ENCODE data around the gene PGBD5.

PGBD5 gene

DNA sequence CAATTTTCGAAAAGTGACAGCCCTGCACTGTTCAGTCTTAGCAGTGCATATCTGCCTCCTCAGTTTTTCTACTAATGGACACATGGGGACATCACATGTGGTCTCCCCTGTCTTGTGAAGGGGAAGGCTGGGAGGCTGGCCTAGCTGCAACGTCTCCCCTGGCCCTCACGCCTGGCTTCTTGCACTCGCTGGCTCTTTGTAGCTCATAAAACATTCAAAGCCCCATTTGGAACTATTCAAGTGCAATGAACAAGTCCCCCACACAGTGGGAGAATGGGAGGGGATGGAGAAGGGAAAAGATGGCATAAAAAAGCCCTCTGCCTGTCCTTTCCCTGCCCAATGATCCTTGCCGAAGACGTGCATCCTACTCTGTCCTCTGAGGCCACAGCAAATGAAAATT lies 73.6 kb downstream of the PGBD5 start:
- no peak overlapping the region for H3K27ac ChIP-seq
- H3K36me3 ChIP-seq: no peaks in the 10 kb centered on the region
- no peak overlapping the region for H3K4me3 ChIP-seq (ENCODE audit: low read depth in 1 of 2, low read length in 1 of 2)
- TF ChIP-seq, protein P1, sequence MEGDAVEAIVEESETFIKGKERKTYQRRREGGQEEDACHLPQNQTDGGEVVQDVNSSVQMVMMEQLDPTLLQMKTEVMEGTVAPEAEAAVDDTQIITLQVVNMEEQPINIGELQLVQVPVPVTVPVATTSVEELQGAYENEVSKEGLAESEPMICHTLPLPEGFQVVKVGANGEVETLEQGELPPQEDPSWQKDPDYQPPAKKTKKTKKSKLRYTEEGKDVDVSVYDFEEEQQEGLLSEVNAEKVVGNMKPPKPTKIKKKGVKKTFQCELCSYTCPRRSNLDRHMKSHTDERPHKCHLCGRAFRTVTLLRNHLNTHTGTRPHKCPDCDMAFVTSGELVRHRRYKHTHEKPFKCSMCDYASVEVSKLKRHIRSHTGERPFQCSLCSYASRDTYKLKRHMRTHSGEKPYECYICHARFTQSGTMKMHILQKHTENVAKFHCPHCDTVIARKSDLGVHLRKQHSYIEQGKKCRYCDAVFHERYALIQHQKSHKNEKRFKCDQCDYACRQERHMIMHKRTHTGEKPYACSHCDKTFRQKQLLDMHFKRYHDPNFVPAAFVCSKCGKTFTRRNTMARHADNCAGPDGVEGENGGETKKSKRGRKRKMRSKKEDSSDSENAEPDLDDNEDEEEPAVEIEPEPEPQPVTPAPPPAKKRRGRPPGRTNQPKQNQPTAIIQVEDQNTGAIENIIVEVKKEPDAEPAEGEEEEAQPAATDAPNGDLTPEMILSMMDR (IDR thresholded peaks at IDR 0.05): no peak
- H3K27me3 ChIP-seq: no peaks in the 10 kb centered on the region
- no peaks in the 10 kb centered on the region for H3K4me1 ChIP-seq (ENCODE audit: control insufficient read depth in 1 of 2, insufficient read depth in 1 of 2, low read depth in 1 of 2, low read length in 1 of 2)
- no peaks in the 10 kb centered on the region for H3K9me3 ChIP-seq

DNA sequence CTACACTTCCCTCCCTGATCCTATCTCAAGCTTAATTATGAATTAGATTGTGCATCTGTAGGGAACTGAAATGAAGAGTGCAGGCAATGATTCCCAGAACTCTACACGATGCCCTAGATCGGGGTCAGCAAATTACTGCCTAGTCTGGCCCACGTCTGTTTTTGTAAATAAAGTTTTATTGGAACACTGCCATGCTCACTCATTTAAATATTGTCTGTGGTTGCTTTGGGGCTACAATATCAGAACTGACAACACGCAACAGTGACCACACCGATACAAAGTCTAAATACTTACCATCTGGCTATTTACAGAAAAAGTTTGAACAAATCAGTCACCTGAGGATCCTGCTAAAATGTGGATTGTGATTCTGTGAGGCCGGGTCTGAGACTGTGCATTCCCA lies 74.1 kb downstream of the PGBD5 start:
- no peaks in the 10 kb centered on the region for H3K4me1 ChIP-seq (ENCODE audit: control insufficient read depth in 1 of 2, insufficient read depth in 1 of 2, low read depth in 1 of 2, low read length in 1 of 2)
- H3K27me3 ChIP-seq: no peaks in the 10 kb centered on the region
- TF ChIP-seq, protein P1 (IDR thresholded peaks at IDR 0.05): no peak
- no peaks in the 10 kb centered on the region for H3K36me3 ChIP-seq
- H3K9me3 ChIP-seq: no peaks in the 10 kb centered on the region
- no peak overlapping the region for H3K4me3 ChIP-seq (ENCODE audit: low read depth in 1 of 2, low read length in 1 of 2)
- H3K27ac ChIP-seq: no peak overlapping the region

DNA sequence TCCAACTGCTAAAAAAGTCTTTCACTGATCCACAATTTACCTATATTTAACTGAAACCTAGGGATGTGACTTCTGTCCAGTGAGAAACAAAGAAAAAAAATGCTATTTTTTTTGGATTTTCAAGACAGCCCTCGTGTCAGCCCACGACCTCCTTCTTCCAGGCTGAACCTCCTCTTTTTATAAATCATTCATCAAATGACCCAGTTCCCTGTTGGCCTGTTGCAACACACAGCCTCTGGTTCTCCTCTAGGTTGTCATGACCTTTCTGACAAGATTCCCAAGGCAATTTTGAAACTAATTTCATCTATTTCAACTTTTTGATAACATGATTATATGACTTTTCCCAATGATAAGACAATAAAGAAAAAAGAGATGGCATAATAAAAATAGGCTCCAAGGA lies 74.6 kb downstream of the PGBD5 start:
- Histone ChIP-seq H3K27me3 (no peaks in the 10 kb centered on the region), H3K27ac (no peak overlapping the region), H3K9me3 (no peaks in the 10 kb centered on the region), H3K4me1 (ENCODE audit: control insufficient read depth in 1 of 2, insufficient read depth in 1 of 2, low read depth in 1 of 2, low read length in 1 of 2) (no peaks in the 10 kb centered on the region), H3K4me3 (ENCODE audit: low read depth in 1 of 2, low read length in 1 of 2) (no peak overlapping the region), H3K36me3 (no peaks in the 10 kb centered on the region)
- TF ChIP-seq, protein P1 (IDR thresholded peaks at IDR 0.05): no peak

DNA sequence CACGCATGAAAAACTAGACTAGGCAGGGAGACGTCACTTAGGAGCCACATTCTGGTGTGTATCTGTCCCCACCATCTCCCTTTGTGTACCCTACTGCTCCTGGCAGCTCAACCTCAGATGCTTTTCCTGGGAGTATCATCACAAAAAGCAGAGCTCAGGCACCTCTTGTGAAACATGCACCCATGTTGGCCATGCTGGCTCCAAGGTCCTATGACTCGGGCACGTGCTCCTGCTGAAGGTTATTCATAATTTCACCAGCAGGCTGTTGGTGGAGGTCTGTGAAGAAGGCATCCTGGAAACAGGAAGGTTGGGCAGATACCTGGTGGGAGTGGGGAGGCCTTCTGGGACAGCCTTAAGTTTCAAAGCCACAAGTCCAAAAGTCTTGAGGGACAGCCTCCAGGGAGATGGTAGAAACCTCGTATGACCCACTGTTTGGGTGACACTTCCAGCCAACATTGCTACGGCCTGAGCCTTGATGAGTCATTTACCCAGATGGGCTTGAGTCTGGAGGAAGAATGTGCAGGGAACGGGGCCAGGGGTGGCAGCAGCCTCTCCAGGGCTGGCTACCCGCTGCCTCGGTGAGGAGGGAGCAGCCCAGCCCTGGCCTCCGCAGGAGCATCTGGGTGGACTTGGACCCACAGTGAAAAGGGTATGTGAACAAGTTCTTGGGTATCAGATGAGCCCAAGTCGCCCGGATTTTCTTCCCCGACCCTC lies 75.8 kb downstream of the PGBD5 start:
- peaks cover 4% of the 10 kb centered on the region for H3K27me3 ChIP-seq
- H3K27ac ChIP-seq: no peak overlapping the region
- TF ChIP-seq, protein P1 (IDR thresholded peaks at IDR 0.05): no peak
- no peaks in the 10 kb centered on the region for H3K9me3 ChIP-seq
- no peak overlapping the region for H3K4me3 ChIP-seq (ENCODE audit: low read depth in 1 of 2, low read length in 1 of 2)
- no peaks in the 10 kb centered on the region for H3K4me1 ChIP-seq (ENCODE audit: control insufficient read depth in 1 of 2, insufficient read depth in 1 of 2, low read depth in 1 of 2, low read length in 1 of 2)
- no peaks in the 10 kb centered on the region for H3K36me3 ChIP-seq

DNA sequence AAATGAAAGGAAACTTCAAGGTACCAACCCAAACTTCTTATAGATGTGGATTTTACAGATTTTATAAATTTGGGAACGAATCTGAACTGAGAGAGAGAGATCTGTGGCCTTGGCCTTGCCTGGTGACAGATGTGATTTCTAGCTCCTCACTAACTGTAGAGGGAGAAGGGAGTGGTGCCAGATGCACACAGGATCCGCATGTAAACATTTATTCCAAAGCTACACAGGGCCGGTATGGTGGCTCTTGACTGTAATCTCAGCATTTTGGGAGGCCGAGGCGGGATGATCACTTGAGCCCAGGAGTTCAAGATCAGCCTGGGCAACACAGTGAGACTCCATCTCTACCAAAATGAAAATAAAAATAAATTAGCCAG lies 77.1 kb downstream of the PGBD5 start:
- H3K27me3 ChIP-seq: peaks cover 4% of the 10 kb centered on the region

More for the DNA sequence above, 77.1 kb downstream of the PGBD5 start:
- Histone ChIP-seq H3K9me3 (no peaks in the 10 kb centered on the region), H3K27ac (no peak overlapping the region), H3K4me3 (ENCODE audit: low read depth in 1 of 2, low read length in 1 of 2) (no peak overlapping the region), H3K36me3 (no peaks in the 10 kb centered on the region), H3K4me1 (ENCODE audit: control insufficient read depth in 1 of 2, insufficient read depth in 1 of 2, low read depth in 1 of 2, low read length in 1 of 2) (no peaks in the 10 kb centered on the region)
- TF ChIP-seq, protein P1 (IDR thresholded peaks at IDR 0.05): no peak

Data from neutrophil (primary cell).